ENCODE data around the gene SNX5. TPM values are rescaled to one million over a fixed set of nuclear protein-coding genes. Genes with fewer than 3 reads are reported as not detected.

The SNX5 gene
- total RNA-seq, 2 experiments from 2014 or later, result 58.3 to 60.3 TPM

- peaks cover 11% of the 10 kb centered on the region for H3K4me1 Mint-ChIP-seq (ENCODE audit: low read depth)
- peaks cover 12% of the 10 kb centered on the region for H3K4me1 ChIP-seq (ENCODE audit: insufficient read depth, low read length)
- no peak for ATAC-seq (ENCODE audit: poor library complexity)
- H3K36me3 Mint-ChIP-seq (ENCODE audit: low read depth), result peaks cover 18% of the 10 kb centered on the region
- H3K36me3 ChIP-seq (ENCODE audit: insufficient read depth, low read length), result peaks cover 12% of the 10 kb centered on the region
- no peak for TF ChIP-seq CTCF (IDR thresholded peaks at IDR 0.05)
- no peaks in the 10 kb centered on the region for H3K9me3 ChIP-seq (ENCODE audit: control insufficient read depth in 1 of 2, insufficient read depth in 1 of 2, low read length in 2 of 2)
- H3K4me3 Mint-ChIP-seq, result no peak overlapping the region
- intact Hi-C loops (cut with DNase I, micrococcal nuclease), result no loop called here
- no peak overlapping the region for H3K27ac ChIP-seq (ENCODE audit: low read depth in 1 of 2, low read length in 2 of 2)
- H3K27me3 Mint-ChIP-seq, result no peaks in the 10 kb centered on the region
- no peak overlapping the region for H3K4me3 ChIP-seq (ENCODE audit: low read length)
- CTCF ChIA-PET, result no interaction called here
- H3K27me3 ChIP-seq (ENCODE audit: control insufficient read depth in 1 of 2, insufficient read depth in 2 of 2, low read length in 2 of 2), result no peaks in the 10 kb centered on the region
- POLR2A ChIA-PET, result interaction anchor here (3.0 kb wide), 1 partner anchor 255 kb away, joined by 11 read pairs; the partner anchor contains the start of gene RRBP1
- H3K9me3 Mint-ChIP-seq, result no peaks in the 10 kb centered on the region
- no peak for DNase-seq
- no peak overlapping the region for H3K27ac Mint-ChIP-seq
These were observed 31.5 kb downstream of the SNX5 start for GRCh38 chr20:17936761-17937732.

GRCh38 chr20:17936286-17936760, 32.3 kb downstream of the SNX5 start:
- Mint-ChIP-seq H3K36me3 (ENCODE audit: low read depth) (peaks cover 11% of the 10 kb centered on the region), H3K27ac (no peak overlapping the region), H3K27me3 (no peaks in the 10 kb centered on the region), H3K4me3 (no peak overlapping the region), H3K4me1 (ENCODE audit: low read depth) (peaks cover 11% of the 10 kb centered on the region), H3K9me3 (no peaks in the 10 kb centered on the region)
- Histone ChIP-seq H3K4me1 (ENCODE audit: insufficient read depth, low read length) (peaks cover 12% of the 10 kb centered on the region), H3K27me3 (ENCODE audit: control insufficient read depth in 1 of 2, insufficient read depth in 2 of 2, low read length in 2 of 2) (no peaks in the 10 kb centered on the region), H3K36me3 (ENCODE audit: insufficient read depth, low read length) (peaks cover 5% of the 10 kb centered on the region), H3K9me3 (ENCODE audit: control insufficient read depth in 1 of 2, insufficient read depth in 1 of 2, low read length in 2 of 2) (peaks cover 0 to 3% of the 10 kb centered on the region in 2 experiments), H3K27ac (ENCODE audit: low read depth in 1 of 2, low read length in 2 of 2) (no peak overlapping the region), H3K4me3 (ENCODE audit: low read length) (no peak overlapping the region)
- POLR2A ChIA-PET, result no interaction called here
- ATAC-seq (ENCODE audit: poor library complexity) (no peak), DNase-seq (no peak)
- TF ChIP-seq CTCF (IDR thresholded peaks at IDR 0.05), result no peak
- CTCF ChIA-PET, result no interaction called here
- intact Hi-C loops (cut with DNase I, micrococcal nuclease), result no loop called here

- no peak for ATAC-seq (ENCODE audit: poor library complexity)
- POLR2A ChIA-PET, result no interaction called here
- H3K4me1 Mint-ChIP-seq (ENCODE audit: low read depth), result peaks cover 11% of the 10 kb centered on the region
- peaks cover 0 to 7% of the 10 kb centered on the region in 2 experiments for H3K9me3 ChIP-seq (ENCODE audit: control insufficient read depth in 1 of 2, insufficient read depth in 1 of 2, low read length in 2 of 2)
- intact Hi-C loops (cut with DNase I, micrococcal nuclease), result no loop called here
- H3K27ac Mint-ChIP-seq, result no peak overlapping the region
- H3K36me3 Mint-ChIP-seq (ENCODE audit: low read depth), result peaks cover 6% of the 10 kb centered on the region
- H3K27ac ChIP-seq (ENCODE audit: low read depth in 1 of 2, low read length in 2 of 2), result no peak overlapping the region
- H3K4me3 ChIP-seq (ENCODE audit: low read length), result no peak overlapping the region
- TF ChIP-seq CTCF (IDR thresholded peaks at IDR 0.05), result no peak
- H3K36me3 ChIP-seq (ENCODE audit: insufficient read depth, low read length), result no peaks in the 10 kb centered on the region
- peaks cover 12% of the 10 kb centered on the region for H3K4me1 ChIP-seq (ENCODE audit: insufficient read depth, low read length)
- no peak for DNase-seq
- H3K27me3 Mint-ChIP-seq, result no peaks in the 10 kb centered on the region
- no peak overlapping the region for H3K4me3 Mint-ChIP-seq
- H3K9me3 Mint-ChIP-seq, result no peaks in the 10 kb centered on the region
- no peaks in the 10 kb centered on the region for H3K27me3 ChIP-seq (ENCODE audit: control insufficient read depth in 1 of 2, insufficient read depth in 2 of 2, low read length in 2 of 2)
- CTCF ChIA-PET, result no interaction called here
These were observed 32.8 kb downstream of the SNX5 start for GRCh38 chr20:17935761-17936160.
